ENCODE data around the gene SREBF2. TPM values are rescaled to one million over a fixed set of nuclear protein-coding genes. Genes with fewer than 3 reads are reported as not detected.

Gene SREBF2
- total and polyA plus RNA-seq, 2 of the 8 experiments (the other 6 are each of a cell fraction or from before 2014, with no cell fraction given), result 125 to 144 TPM

DNA sequence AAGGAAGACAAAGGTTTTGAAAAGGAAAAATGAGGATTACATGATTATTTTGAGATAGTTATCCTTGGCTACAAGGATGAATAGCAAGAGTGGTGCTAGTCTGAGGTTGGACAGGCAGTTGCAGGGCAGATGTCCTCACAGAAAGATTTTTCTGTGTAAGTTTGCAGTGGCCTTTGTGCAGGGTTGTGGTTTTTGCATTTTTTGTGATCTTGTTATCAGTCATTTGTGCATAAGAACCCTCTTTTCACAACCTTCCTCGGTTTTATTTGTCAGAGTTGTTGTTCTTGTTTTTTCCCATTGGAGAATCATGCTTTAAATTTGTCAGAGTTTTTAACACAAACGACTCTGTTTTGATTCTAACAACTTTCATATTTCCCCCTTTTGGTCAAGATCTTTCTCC, 31.0 kb upstream of the SREBF2 start:
- Histone ChIP-seq H2BK120ac (replicated peaks; ENCODE audit: low read depth, low read length) (no peak overlapping the region), H4K5ac (ENCODE audit: insufficient read length, low read depth, low read length) (no peak overlapping the region), H3K23me2 (ENCODE audit: low read depth, low read length) (peaks cover 14% of the 10 kb centered on the region), H3K56ac (replicated peaks; ENCODE audit: insufficient read length, low read depth, low read length) (no peak overlapping the region), H3K4me3 (ENCODE audit: extremely low read depth in 1 of 4, insufficient read depth in 2 of 4, low read depth in 3 of 4, low read length in 4 of 4) (peak overlapping the region; percentile 78 to 91 (median 86); a peak in 4 of 8 replicates), H4K8ac (ENCODE audit: extremely low read depth, insufficient read depth, low read length) (no peak overlapping the region), H3K4me1 (replicated peaks in 1 of 4; ENCODE audit: control insufficient read depth in 3 of 4, insufficient read depth in 4 of 4, low read length in 3 of 4) (peaks cover 8 to 15% (median 9%) of the 10 kb centered on the region in 4 experiments), H2BK5ac (ENCODE audit: low read depth, low read length) (no peak overlapping the region), H3K18ac (ENCODE audit: extremely low read depth, low read length) (no peak overlapping the region), H3K79me2 (ENCODE audit: control insufficient read depth in 1 of 2, insufficient read depth in 2 of 2, low read length in 2 of 2) (peaks cover 0 to 25% of the 10 kb centered on the region in 2 experiments; a peak in 3 of 4 replicates), H3K36me3 (ENCODE audit: control insufficient read depth in 2 of 4, insufficient read depth in 4 of 4, low read length in 3 of 4) (no peaks in the 10 kb centered on the region), H3K14ac (ENCODE audit: insufficient read length) (no peak overlapping the region), H2BK20ac (ENCODE audit: low read length) (no peak overlapping the region), H3K27me3 (replicated peaks in 1 of 4; ENCODE audit: control insufficient read depth in 3 of 4, extremely low read depth in 1 of 4, insufficient read depth in 3 of 4, low read length in 3 of 4) (no peaks in the 10 kb centered on the region), H3K79me1 (ENCODE audit: low read depth, low read length) (peaks cover 3% of the 10 kb centered on the region; the same call in 1 of the 2 replicates), H3K27ac (ENCODE audit: low read depth, low read length) (no peak overlapping the region), H3K9ac (replicated peaks in 1 of 4; ENCODE audit: extremely low read depth in 1 of 4, low read depth in 3 of 4, low read length in 3 of 4) (no peak overlapping the region), H3K4ac (replicated peaks; ENCODE audit: insufficient read length, low read depth, low read length) (no peak overlapping the region), H2AK5ac (ENCODE audit: low read depth, low read length) (no peak overlapping the region), H2BK15ac (ENCODE audit: low read length) (no peak overlapping the region), H3K4me2 (ENCODE audit: insufficient read depth in 1 of 2, low read depth in 2 of 2, low read length in 2 of 2) (peak overlapping the region; percentile 93 to 96), H3K23ac (ENCODE audit: insufficient read length) (no peak overlapping the region), H4K91ac (replicated peaks; ENCODE audit: insufficient read length, low read length) (no peak overlapping the region), H3K9me3 (ENCODE audit: insufficient read depth in 2 of 2, low read depth in 1 of 2, low read length in 1 of 2) (no peaks in the 10 kb centered on the region), H4K20me1 (replicated peaks in 1 of 2; ENCODE audit: control insufficient read depth in 1 of 2, insufficient read depth in 2 of 2, low read length in 2 of 2) (peaks cover 0 to 6% of the 10 kb centered on the region in 2 experiments), H2BK12ac (ENCODE audit: low read depth, low read length) (no peak overlapping the region), H2AFZ (ENCODE audit: low read length) (no peak overlapping the region)
- DNase-seq (ENCODE audit: low read depth in 1 of 2, low spot score in 2 of 2) (no peak), FAIRE-seq (no peak)
- TF ChIP-seq SP1 (IDR thresholded peaks at IDR 0.05; ENCODE audit: low read depth, low read length) (no peak), JUND (IDR thresholded peaks at IDR 0.05; ENCODE audit: low read length) (no peak)
- WGBS, 2 experiments (ENCODE audit: extremely low coverage in 1 of 2, insufficient coverage in 1 of 2, insufficient read length in 1 of 2, insufficient replicate concordance in 2 of 2, low coverage in 1 of 2, low lambda C conversion rate in 2 of 2, missing lambda C conversion rate in 1 of 2), result 80% methylated on average over 2 of the region's 2 CpGs; no CpG with 5 or more reads in 1 of the 2 experiments
- ChIA-PET CTCF (ENCODE audit: partially characterized antibody) (interaction anchor here (1.0 to 3.8 kb wide), 4 partner anchors 21 to 135 kb away, joined by 3 to 20 read pairs (median 8); no protein-coding TSS in a partner anchor), POLR2A (ENCODE audit: partially characterized antibody) (interaction anchor here (0.6 to 3.1 kb wide), 13 partner anchors 12 to 263 kb away, joined by 4 to 30 read pairs (median 6); partner anchors contain the start of genes SREBF2 and TNFRSF13C)

Data from H1 (cell line).